HG03060 (cell line): Measurements from ENCODE around the gene MPEG1.

Source experiments
- ATAC-seq: cut with Tn5 transposase; IDR thresholded peaks from one replicate; pipeline ENCODE4 v1.9.1; 2021; ENCODE audit warnings: low read depth, moderate number of reproducible peaks; ENCODE audit not compliant: unreplicated experiment

The MPEG1 gene

GRCh38 chr11:59219836-59220235, 7.1 kb upstream of the MPEG1 start:
- ATAC-seq, result no peak

- no peak for ATAC-seq
Observed at GRCh38 chr11:59218893-59219292, 6.2 kb upstream of the MPEG1 start.

- no peak for ATAC-seq
Observed at GRCh38 chr11:59218319-59218718, 5.6 kb upstream of the MPEG1 start.

- peak; percentile 88 for ATAC-seq
Observed at GRCh38 chr11:59216641-59217564, 4.2 kb upstream of the MPEG1 start.

- ATAC-seq, result no peak
Observed at GRCh38 chr11:59214141-59214893, 1.6 kb upstream of the MPEG1 start.

GRCh38 chr11:59212222-59212621, 505 bp downstream of the MPEG1 start:
- ATAC-seq, result no peak

GRCh38 chr11:59208956-59209355, 3.8 kb downstream of the MPEG1 start:
- ATAC-seq, result no peak

- peak; percentile 74 for ATAC-seq
Observed at GRCh38 chr11:59207988-59208451, 4.7 kb downstream of the MPEG1 start.

- ATAC-seq, result no peak
Observed at GRCh38 chr11:59206635-59207034, 6.1 kb downstream of the MPEG1 start.

GRCh38 chr11:59205648-59206047, 7.1 kb downstream of the MPEG1 start:
- ATAC-seq, result no peak

- ATAC-seq, result no peak
Observed at GRCh38 chr11:59204746-59205145, 8.0 kb downstream of the MPEG1 start.

- no peak for ATAC-seq
Observed at GRCh38 chr11:59201353-59201752, 11.4 kb downstream of the MPEG1 start.

GRCh38 chr11:59200423-59200746, 12.3 kb downstream of the MPEG1 start:
- ATAC-seq, result no peak

GRCh38 chr11:59199546-59200422, 12.9 kb downstream of the MPEG1 start:
- peak; percentile 49 for ATAC-seq

GRCh38 chr11:59198726-59199125, 14.0 kb downstream of the MPEG1 start:
- no peak for ATAC-seq

- no peak for ATAC-seq
Observed at GRCh38 chr11:59197991-59198390, 14.7 kb downstream of the MPEG1 start.

- no peak for ATAC-seq
Observed at GRCh38 chr11:59196777-59197176, 15.9 kb downstream of the MPEG1 start.

GRCh38 chr11:59195586-59195985, 17.1 kb downstream of the MPEG1 start:
- no peak for ATAC-seq

GRCh38 chr11:59193587-59194130, 19.1 kb downstream of the MPEG1 start:
- no peak for ATAC-seq

GRCh38 chr11:59192446-59193020, 20.2 kb downstream of the MPEG1 start:
- ATAC-seq, result no peak
